T-helper 2 cell (primary cell): ENCODE results near the gene LMX1B.
A peak's percentile ranks its signal among the peaks of the same experiment; 100 is the strongest.
"Not testable (repeated sequence)": the region's sequence is repeated elsewhere in the genome, so short reads cannot be mapped to it uniquely, and the experiment has no call there.

Experiments
- DNase-seq, 5 experiments: peaks; one replicate each; pipeline versions ENCODE4 v3.0.0 to v3.0.0-alpha.2; 2012 to 2022

LMX1B gene

DNA sequence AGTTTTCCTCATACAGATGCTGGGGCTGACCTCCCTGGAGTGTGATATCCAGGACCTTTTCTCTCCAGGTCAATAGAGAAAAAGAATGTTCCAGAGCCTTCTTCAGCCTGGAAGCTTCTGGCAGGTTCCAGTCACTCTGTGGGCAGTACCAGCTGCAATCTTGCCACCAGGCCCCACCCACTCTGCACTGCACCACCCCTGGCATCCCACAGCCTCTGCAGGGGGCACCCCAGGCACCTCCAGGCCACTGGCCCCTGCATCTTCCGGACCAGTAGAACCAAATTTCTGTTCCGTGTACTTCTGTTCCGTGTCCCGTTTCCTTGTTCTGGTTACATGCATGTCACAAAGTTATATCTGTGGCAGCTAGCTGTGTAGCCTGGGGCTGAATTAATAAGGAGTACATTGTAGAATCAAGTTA, 107.8 kb downstream of the LMX1B start:
- no peak for DNase-seq

DNA sequence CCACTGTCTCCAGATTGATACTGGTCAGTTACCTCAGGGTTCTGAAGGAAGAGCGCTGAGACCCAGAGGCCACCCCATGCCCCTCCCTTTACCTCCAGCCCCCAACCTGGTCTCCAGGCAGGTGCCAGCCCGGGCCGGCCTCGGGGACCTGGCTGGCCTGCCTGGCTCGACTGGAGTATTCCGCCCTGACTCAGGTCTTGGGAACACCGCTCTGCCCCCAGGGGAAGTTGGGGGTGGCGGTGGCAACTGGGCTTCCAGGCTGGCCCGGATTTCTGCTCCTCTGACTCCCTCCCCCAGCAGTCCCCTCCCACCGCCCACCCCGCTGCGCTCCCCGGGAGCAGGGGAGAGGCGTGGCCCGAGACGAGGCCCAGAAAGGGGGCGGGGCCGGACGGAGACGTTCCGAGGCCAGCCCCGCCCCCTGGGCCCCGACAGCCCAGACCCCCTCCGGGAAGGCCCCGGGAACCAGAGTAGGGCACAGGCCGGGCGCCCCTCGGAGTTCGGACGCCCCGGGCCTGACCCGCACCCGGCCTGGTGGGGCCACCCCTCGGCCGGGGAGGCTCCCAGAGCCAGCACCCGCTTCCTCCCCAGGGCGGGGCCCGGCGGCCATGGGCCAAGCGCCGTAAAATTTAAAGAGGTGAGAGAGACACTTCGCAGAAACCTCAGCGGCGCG, 108.7 kb downstream of the LMX1B start:
- peak; percentile 80 to 87 (median 83) for DNase-seq

DNA sequence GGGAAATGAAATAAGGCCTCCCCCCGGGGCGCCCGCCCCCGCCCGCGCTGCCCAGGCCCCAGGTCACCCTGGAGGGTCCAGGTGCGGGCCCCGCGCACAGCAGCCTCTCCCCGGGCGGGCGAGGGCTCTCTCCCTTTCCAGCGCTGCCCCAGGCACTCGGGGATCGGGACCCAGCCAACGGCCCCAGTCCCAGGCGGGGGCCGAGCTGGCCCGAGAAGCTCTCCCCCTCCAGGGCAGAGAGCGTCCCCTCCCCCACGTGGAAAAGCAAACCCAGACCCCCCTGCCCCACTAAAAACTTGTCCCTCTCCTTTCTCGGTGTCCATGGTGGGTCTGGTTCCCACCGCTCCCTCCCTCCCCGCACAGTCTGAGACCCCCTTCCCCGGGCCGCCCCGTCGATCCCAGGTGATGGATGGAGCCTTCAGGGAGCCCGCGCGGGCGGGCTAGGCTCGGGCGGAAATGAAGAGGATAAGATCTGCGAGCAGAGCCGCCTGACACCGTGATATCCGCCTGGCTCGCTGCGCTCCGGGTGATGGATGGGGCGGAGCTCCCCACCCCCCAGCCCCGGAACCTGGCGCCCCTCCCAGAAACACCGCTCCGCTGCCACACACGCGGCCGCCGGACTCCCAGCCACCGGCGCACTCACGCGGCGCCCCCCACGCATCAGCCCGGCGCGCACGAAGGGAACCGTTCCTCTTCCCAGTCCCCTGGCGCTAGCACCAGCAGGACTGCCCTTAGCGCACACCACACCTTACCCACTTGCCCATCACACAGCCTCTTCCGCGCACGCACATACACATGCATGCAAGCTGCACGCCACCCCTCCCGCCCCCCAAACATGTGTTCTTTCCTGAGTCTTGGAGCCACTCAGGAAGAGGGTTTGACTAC, 109.4 kb downstream of the LMX1B start:
- DNase-seq = peak; percentile 53 to 94 (median 69)

DNA sequence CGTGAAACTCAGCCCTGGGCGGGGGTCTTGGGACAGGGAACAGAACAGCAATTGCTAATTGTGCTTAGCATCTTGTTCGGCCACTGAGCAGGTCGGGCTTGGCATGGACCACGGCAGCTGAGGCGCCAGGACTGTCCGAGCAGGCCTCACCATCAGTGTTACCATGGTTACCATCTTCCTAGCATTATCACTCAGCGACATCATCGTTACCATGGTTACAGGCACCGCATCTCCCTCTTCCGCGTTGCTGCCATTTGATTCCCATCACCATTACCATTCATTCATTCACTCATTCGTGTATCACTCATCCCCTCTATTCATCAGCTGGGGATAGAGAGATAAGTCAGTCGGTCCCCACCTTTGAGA, 110.1 kb downstream of the LMX1B start:
- peak in 1 of 5 experiments; percentile 31 for DNase-seq

DNA sequence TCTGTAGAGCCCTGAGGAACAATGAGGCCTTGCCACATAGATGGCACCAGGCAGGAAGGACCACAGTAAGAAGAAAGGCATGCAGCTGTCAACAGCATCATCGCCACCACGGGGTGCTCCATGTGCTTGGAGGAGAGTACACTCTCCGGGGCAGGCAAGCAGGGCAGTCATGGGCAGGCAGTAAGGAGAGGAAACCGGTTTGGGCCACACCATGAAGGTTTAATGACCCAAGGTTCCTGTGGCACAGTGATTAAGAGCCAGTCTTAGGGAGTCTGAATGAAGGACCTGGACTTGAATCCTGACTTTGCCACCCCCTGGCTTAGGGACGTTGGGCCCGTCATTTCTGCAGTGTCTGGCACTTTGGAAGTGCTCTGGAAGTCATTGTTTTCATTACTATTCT, 110.5 kb downstream of the LMX1B start:
- no peak for DNase-seq

DNA sequence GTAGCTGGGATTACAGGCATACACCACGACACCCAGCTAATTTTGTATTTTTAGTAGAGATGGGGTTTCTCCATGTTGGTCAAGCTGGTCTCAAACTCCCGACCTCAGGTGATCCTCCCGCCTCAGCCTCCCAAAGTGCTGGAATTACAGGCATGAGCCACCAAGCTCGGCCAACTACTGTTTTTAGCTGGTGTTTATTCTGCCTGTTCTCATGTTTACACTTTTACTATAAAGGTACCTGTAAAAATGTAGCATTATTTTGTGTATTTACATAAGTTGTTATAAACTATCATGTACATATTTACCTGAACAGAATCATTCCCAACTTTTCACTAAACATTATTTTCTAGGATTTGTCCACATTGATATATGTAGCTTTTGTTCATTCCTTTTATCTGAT, 111.8 kb downstream of the LMX1B start:
- DNase-seq = not testable (repeated sequence)

DNA sequence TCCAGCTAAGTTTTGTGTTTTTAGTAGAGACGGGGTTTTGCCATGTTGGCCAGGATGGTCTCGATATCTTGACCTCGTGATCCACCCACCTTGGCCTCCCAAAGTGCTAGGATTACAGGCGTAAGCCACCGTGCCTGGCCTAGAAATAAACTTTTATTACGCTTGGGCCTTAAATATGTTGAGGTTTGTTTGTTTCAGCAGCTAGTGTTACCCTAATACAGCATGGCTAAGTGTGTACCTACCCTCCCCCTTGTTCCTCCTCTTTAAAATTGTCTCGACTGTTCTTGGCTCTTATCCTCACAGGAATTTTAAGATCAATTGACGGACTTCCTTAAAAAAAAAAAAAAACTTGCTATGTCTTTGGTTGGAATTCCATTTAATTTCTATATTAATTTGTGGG, 114.5 kb downstream of the LMX1B start:
- not testable (repeated sequence) for DNase-seq

DNA sequence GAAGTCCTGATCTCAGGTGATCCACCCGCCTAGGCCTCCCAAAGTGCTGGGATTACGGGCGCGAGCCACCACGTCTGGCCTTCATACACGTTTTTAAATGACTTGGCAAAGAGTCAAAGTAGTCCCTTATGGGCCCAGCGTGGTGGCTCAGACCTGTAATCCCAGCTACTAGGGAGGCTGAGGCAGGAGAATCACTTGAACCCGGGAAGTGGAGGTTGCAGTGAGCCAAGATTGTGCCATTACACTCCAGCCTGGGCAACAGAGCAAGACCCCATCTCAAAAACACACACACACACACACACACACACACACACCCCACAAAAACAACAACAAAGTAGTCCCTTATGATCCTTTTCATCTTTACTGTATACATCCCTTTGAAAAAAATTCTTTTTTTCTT, 116.9 kb downstream of the LMX1B start:
- not testable (repeated sequence) for DNase-seq

DNA sequence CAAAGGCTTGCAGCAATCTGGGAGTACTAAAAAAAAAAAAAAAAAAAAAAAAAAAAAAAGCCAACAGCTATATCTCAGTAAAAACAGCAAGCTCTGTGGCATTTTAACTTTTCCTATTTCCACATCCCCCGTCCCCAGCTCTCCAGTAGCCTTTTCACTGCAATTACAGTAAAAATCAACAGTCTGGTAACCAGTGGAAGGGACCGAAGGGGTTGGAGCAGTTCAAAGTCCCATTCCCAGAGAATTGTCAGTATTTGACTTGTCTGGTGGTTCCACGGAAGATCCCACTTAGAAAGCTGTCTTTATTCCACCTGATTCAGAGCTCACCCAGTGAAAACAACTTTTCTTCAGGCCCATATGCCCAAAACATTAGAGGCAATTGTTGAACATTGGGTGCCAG, 119.3 kb downstream of the LMX1B start:
- no peak for DNase-seq

DNA sequence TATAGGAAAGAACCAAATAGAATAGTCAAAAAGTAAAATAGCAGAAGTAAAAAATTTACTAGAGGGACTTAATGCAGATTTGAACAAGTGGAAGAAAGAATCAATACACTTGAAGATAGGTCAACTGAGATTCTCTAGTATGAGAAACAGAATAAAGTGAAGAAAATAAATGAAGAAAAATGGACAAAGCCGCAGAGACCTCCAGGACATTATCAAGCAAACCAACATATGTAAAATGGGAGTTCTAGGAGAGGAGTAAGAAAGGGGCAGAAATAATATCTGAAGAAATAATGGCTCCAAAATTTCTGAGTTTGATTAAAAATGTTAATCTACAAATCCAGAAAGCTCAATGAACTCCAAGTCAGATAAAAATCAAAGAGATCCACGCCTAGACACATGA, 121.1 kb downstream of the LMX1B start:
- DNase-seq = no peak

DNA sequence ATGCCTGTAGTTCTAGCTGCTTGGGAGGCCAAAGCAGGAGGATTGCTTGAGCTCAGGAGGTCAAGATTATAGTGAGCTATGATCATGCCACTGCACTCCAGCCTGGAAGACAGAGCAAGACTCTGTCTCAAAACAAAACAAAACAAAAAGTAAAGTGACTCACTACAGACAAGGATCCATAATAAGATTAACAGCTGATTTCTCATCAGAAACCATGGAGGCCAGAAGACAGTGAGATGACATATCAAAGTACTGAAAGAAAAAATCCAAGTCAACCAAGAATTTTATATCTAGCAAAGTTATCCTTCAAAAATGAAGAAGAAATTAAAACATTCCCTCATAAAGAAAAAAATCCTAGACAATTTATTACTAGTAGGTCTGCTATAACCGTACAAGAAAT, 121.8 kb downstream of the LMX1B start:
- DNase-seq = no peak

DNA sequence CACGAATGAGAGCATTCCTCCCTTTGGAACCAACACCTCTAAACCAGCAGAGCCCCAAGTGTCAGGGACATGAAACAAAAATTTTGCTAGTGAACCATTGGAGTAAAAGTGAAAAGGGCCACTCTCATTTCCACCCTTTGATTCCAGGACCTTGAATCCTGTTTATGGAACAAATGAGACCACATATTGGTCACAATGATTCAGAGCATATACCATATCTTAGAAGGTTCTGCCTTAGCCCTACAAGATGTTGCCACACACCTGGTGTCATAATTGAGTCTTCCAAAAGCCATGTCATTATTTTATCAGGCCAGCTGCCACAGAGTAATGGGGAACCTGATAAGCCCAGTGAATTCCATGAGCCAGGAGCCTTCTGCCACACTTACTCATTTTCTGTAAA, 124.8 kb downstream of the LMX1B start:
- DNase-seq = no peak

DNA sequence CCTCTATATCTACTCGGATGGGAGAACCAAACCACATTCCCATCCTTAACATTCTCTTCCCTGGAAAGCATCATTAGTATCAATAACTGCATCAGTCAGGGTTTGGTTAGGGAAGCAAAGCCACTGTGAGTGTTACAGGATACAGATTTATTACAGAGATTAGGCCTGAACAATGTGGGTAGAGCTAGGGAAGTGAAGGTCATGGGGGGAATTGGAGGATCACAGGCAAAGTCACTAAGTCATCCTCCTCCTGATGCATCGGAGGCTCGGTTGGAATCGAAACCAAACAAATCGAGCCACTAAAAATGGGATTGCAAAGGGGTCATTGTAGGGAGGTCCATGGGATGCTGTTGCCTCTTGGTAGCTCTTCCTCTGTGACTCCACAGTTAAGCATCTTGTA, 129.3 kb downstream of the LMX1B start:
- DNase-seq = no peak

DNA sequence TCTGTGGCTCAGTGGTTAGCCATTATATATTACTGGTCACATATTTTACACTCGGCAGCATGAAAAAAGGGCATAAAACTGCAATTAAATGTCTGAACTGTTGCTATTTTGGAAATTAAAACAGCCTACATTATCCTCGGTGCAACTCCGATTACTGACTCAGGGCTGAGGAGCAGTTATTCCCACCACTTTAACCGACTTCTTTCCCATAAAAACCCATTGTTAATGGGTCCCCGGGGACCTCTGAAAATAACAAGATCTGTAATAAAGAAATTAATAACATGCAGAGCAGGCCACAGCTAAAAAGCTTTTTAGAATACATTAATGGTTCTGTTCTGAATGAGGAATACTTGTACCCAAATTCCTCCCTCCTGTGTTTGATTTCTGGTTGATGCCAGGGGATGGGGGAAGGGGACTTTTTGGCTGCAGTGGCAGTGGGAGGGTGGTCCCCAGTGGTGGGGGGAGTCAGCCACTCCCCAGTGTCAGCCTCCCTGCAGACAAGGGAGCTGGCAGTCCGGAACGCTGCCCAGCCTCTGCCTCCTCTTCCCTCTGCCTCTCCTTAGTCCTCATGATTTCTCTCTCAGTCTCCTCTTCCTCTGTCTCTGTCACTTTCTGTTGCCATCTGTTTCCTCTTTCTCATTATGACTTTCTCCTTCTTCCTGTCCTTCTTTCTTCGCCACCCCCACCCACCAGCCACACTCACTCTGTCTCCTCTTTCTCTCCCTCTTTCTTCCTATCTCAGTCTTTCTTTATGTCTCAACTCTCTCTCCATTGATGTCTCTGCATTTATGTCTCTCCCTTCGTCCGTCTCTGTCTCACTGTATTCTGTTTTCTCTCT, 132.1 kb downstream of the LMX1B start:
- peak in 1 of 5 experiments; percentile 65 for DNase-seq
